HEK293 (cell line): ENCODE results near the gene FBLL1.

Experiments
- BCL11A ChIP-seq: fragments of 450-650 bp; formaldehyde crosslinking; IDR thresholded peaks from 2 replicates; pipeline ENCODE4 v1.5.1; 2016; ENCODE audit warnings: low read depth, missing biosample characterization, missing genetic modification characterization
- IKZF3 ChIP-seq: fragments of 450-650 bp; IDR thresholded peaks from 2 replicates; pipeline ENCODE4 v1.5.0; 2018; ENCODE audit warnings: missing biosample characterization, mild to moderate bottlenecking, missing genetic modification characterization, moderate library complexity
- KLF16 ChIP-seq: fragments of 450-650 bp; formaldehyde crosslinking; IDR thresholded peaks from 2 replicates; pipeline ENCODE4 v1.5.1; 2017; ENCODE audit warnings: missing biosample characterization, missing genetic modification characterization
- KLF9 ChIP-seq: fragments of 450-650 bp; formaldehyde crosslinking; IDR thresholded peaks from 2 replicates; pipeline ENCODE4 v1.5.1; 2016; ENCODE audit warnings: missing biosample characterization, missing genetic modification characterization, low read depth
- PRDM2 ChIP-seq: fragments of 450-650 bp; formaldehyde crosslinking; IDR thresholded peaks from 2 replicates; pipeline ENCODE4 v1.5.1; 2016; ENCODE audit warnings: missing biosample characterization, missing genetic modification characterization, borderline replicate concordance
- SCRT1 ChIP-seq: fragments of 450-650 bp; formaldehyde crosslinking; IDR thresholded peaks from 2 replicates; pipeline ENCODE4 v1.5.1; 2016; ENCODE audit warnings: missing biosample characterization, missing genetic modification characterization, borderline replicate concordance
- SP2 ChIP-seq: fragments of 450-650 bp; formaldehyde crosslinking; IDR thresholded peaks from 2 replicates; pipeline ENCODE4 v1.5.1; 2016; ENCODE audit warnings: missing biosample characterization, missing genetic modification characterization
- SP3 ChIP-seq: fragments of 450-650 bp; formaldehyde crosslinking; IDR thresholded peaks from 2 replicates; pipeline ENCODE4 v1.5.1; 2016; ENCODE audit warnings: missing biosample characterization, missing genetic modification characterization
- ZBTB17 ChIP-seq: fragments of 450-650 bp; formaldehyde crosslinking; IDR thresholded peaks from 2 replicates; pipeline ENCODE4 v1.5.1; 2016; ENCODE audit warnings: missing biosample characterization, missing genetic modification characterization
- ZBTB20 ChIP-seq: fragments of 450-650 bp; formaldehyde crosslinking; IDR thresholded peaks from 2 replicates; pipeline ENCODE4 v1.5.1; 2016; ENCODE audit warnings: missing biosample characterization, missing genetic modification characterization
- ZBTB26 ChIP-seq: fragments of 450-650 bp; formaldehyde crosslinking; optimal IDR thresholded peaks from 2 replicates; pipeline ENCODE3; 2016; ENCODE audit warnings: missing biosample characterization, mild to moderate bottlenecking, missing genetic modification characterization
- ZBTB44 ChIP-seq: fragments of 450-650 bp; IDR thresholded peaks from 2 replicates; pipeline ENCODE4 v1.5.1; 2018; ENCODE audit warnings: missing biosample characterization, mild to moderate bottlenecking, missing genetic modification characterization
- ZFP41 ChIP-seq: fragments of 450-650 bp; formaldehyde crosslinking; IDR thresholded peaks from 2 replicates; pipeline ENCODE4 v1.5.1; 2016; ENCODE audit warnings: missing biosample characterization, missing genetic modification characterization, borderline replicate concordance
- ZFP69B ChIP-seq: fragments of 450-650 bp; formaldehyde crosslinking; IDR thresholded peaks from 2 replicates; pipeline ENCODE4 v1.5.1; 2016; ENCODE audit warnings: missing biosample characterization, missing genetic modification characterization
- ZNF19 ChIP-seq: fragments of 450-650 bp; formaldehyde crosslinking; IDR thresholded peaks from 2 replicates; pipeline ENCODE4; 2016; ENCODE audit warnings: missing biosample characterization, missing genetic modification characterization, low read depth
- ZNF366 ChIP-seq: fragments of 450-650 bp; formaldehyde crosslinking; conservative IDR thresholded peaks from 2 replicates; pipeline ENCODE4 v1.5.1; 2016; ENCODE audit warnings: missing biosample characterization, missing genetic modification characterization
- ZNF398 ChIP-seq: fragments of 450-650 bp; formaldehyde crosslinking; IDR thresholded peaks from 2 replicates; pipeline ENCODE4 v1.5.1; 2017; ENCODE audit warnings: missing biosample characterization, missing genetic modification characterization
- ZNF423 ChIP-seq: fragments of 450-650 bp; formaldehyde crosslinking; IDR thresholded peaks from 2 replicates; pipeline ENCODE4 v1.5.1; 2016; ENCODE audit warnings: missing biosample characterization, missing genetic modification characterization
- ZNF510 ChIP-seq: fragments of 450-650 bp; formaldehyde crosslinking; IDR thresholded peaks from 2 replicates; pipeline ENCODE4 v1.5.1; 2018; ENCODE audit warnings: mild to moderate bottlenecking, missing genetic modification characterization, missing biosample characterization; ENCODE audit not compliant: insufficient replicate concordance
- ZNF558 ChIP-seq: fragments of 450-650 bp; formaldehyde crosslinking; IDR thresholded peaks from 2 replicates; pipeline ENCODE4 v1.5.1; 2016; ENCODE audit warnings: missing biosample characterization, missing genetic modification characterization
- ZNF561 ChIP-seq: fragments of 450-650 bp; IDR thresholded peaks from 2 replicates; pipeline ENCODE4 v1.5.1; 2018; ENCODE audit warnings: missing biosample characterization, missing genetic modification characterization, borderline replicate concordance
- ZNF658 ChIP-seq: fragments of 450-650 bp; formaldehyde crosslinking; IDR thresholded peaks from 2 replicates; pipeline ENCODE4; 2016; ENCODE audit warnings: missing biosample characterization, missing genetic modification characterization
- ZNF704 ChIP-seq: fragments of 450-650 bp; formaldehyde crosslinking; IDR thresholded peaks from 2 replicates; pipeline ENCODE4 v1.5.1; 2016; ENCODE audit warnings: missing biosample characterization, missing genetic modification characterization
- ZNF791 ChIP-seq: fragments of 450-650 bp; formaldehyde crosslinking; IDR thresholded peaks from 2 replicates; pipeline ENCODE4 v1.5.1; 2016; ENCODE audit warnings: missing biosample characterization, missing genetic modification characterization
- ZSCAN4 ChIP-seq: fragments of 450-650 bp; formaldehyde crosslinking; IDR thresholded peaks from 2 replicates; pipeline ENCODE4 v1.5.1; 2017; ENCODE audit warnings: missing biosample characterization, missing genetic modification characterization

The FBLL1 gene

GRCh38 chr5:168578538-168579487, 49.7 kb downstream of the FBLL1 start, which contains the start of gene PANK3 (continued):
- TF ChIP-seq PRDM2 (tag by site-specific recombination) (no peak), ZNF558 (tag by site-specific recombination) (no peak), ZFP41 (tag by site-specific recombination) (no peak), ZNF19 (tag by site-specific recombination) (no peak), ZNF423 (tag by site-specific recombination) (peak; percentile 72), ZSCAN4 (tag by site-specific recombination) (0 out of 2 replicates have a peak, but pooled peaks have one; percentile 8), ZNF658 (tag by site-specific recombination) (no peak), ZNF398 (peak; percentile 71), ZNF791 (tag by site-specific recombination) (no peak), SP3 (tag by site-specific recombination) (peak; percentile 30), ZBTB26 (tag by site-specific recombination) (peak; percentile 43), KLF9 (tag by site-specific recombination) (peak; percentile 40), ZNF366 (tag by site-specific recombination) (peak; percentile 73), BCL11A (0 out of 2 replicates have a peak, but pooled peaks have one; percentile 35), ZBTB20 (tag by site-specific recombination) (peak; percentile 46; the same call in 1 of the 2 replicates), SP2 (tag by site-specific recombination) (peak; percentile 69), ZBTB17 (peak; percentile 37; the same call in 1 of the 2 replicates), ZFP69B (tag by site-specific recombination) (peak; percentile 44; the same call in 1 of the 2 replicates), ZBTB44 (tag by site-specific recombination) (no peak), KLF16 (peak; percentile 46; the same call in 1 of the 2 replicates), IKZF3 (peak; percentile 33; the same call in 1 of the 2 replicates), SCRT1 (tag by site-specific recombination) (peak; percentile 73; the same call in 1 of the 2 replicates), ZNF704 (tag by site-specific recombination) (no peak), ZNF561 (tag by site-specific recombination) (peak; percentile 87; the same call in 1 of the 2 replicates), ZNF510 (tag by site-specific recombination) (no peak)
